GM19025 (cell line): Measurements from ENCODE around the gene SSUH2.

Source experiments
- ATAC-seq: cut with Tn5 transposase; IDR thresholded peaks from one replicate; pipeline ENCODE4 v1.9.1; 2021; ENCODE audit warnings: mild to moderate bottlenecking, low read depth, moderate library complexity; ENCODE audit not compliant: unreplicated experiment

Gene SSUH2

DNA sequence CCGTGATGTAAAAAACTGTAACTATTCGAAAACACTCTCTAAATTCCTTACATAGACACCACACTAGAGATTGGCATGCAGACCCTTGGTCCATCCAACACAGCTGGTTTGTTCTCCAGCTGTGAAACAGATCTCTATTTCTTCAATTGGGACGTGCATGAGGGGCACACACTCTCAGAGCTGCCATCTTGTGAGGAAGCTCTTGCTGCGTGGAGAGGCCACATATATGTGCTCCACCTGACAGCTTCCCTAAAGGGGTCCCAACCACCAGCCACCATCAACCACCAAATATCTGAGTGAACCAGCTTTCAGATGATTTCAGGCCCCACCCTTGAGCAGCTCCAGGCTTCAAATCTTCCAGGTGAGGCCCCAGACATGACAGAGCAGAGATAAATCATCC is 25.6 kb downstream of the SSUH2 start:
- no peak for ATAC-seq

DNA sequence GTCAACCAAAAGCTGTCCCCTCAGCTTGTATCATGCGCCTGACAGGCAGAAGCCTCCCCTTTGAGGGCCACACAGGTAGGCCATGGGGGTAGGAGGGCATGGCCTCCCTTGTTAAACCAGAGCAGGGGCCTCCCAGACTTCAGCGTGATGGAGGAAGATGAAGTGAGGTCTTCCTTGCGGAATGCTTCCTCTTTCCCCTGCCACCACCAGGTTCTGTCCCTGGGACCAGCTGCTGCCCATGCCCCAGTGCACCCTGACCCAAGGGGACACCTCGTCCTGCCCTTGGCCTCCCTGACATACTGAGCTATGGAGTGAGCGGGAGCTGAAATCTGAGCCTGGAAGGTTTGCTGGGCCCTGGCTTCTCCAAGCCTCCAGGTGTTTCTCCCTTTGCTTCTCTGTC is 26.7 kb downstream of the SSUH2 start:
- ATAC-seq = no peak

DNA sequence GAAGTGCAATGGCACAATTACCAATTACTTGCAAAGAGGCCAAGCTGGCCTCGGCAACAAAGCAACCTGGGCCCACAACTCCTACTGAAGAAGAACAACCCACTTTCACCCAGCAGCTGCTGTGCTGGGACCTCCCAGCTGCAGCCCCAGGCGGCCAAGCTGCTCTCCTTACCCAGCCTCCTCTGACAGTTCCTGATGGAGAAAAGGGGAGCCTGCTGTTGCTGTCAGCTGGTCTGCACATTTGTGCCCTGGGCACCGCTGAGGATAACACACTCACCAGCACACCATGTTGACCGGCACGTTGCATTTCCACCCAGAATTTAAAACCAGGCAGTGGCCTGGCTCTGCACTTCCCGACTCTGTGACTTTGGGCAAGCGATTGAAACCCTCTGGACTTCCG is 33.6 kb downstream of the SSUH2 start:
- ATAC-seq = no peak

DNA sequence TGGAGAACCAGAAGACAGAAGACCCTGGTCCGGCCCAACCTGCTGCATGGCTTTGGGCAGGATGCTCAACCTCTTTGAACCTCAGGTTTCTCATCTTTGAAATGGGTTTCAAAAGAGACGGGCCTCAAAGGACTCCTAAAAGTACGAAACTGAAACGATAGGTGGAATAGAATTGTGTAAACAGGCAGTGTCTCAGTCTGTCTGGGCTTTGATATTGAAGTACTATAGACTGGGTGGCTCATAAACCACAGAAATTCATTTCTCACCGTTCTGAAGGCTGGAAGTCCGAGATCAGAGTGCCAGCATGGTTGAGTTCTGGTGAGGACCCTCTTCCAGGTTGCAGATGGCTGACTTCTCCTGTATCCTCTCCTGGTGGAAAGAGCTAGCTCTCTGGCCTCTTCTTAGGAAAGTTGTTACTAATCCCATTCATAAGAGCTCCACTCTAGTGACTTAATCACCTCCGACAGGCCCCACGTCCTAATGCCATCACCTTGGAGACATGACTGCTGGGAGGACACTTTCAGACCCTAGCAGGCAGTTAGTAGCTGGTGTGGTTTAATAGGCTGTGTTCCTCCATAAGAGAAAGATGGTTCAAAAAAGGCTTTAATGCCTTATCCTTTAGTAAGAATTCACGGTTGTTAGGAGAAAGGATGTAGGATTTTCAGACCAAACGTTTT is 35.7 kb downstream of the SSUH2 start:
- ATAC-seq = no peak

DNA sequence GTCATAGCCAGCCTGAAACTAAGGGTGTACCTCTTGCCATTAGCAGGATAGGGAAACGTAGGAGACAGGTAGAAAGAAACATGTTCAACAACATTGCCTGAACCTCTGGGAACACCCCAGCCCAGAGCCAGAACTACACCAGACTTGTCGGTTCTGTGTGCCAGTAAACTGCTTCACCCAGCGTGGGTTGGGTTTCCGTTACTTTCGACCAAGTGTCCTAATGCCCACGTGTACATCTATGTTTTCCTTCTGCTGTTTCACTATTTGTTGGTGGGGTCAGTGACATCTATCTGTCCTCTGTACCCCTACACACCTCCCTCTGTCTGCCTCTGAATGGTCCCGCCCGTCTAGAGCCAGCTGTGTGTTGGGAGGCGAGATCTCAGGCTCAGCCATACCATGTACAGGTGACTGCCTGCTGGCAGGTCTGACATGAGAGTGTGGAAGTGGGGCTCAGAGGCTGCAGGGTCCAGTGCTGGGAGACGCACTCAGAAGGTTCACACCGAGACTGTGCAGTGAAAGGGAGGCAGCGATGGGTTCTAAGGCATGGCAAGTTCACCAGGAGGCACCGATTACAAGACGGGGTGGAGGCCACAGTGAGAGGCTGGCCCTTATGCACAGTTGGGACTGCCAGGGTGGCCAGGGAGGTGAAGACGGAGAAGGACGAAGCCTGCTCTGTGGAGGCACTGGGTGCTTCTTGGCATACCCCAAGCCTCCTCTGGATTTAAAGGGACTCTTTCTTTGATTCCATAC is 36.4 kb downstream of the SSUH2 start:
- ATAC-seq = no peak

DNA sequence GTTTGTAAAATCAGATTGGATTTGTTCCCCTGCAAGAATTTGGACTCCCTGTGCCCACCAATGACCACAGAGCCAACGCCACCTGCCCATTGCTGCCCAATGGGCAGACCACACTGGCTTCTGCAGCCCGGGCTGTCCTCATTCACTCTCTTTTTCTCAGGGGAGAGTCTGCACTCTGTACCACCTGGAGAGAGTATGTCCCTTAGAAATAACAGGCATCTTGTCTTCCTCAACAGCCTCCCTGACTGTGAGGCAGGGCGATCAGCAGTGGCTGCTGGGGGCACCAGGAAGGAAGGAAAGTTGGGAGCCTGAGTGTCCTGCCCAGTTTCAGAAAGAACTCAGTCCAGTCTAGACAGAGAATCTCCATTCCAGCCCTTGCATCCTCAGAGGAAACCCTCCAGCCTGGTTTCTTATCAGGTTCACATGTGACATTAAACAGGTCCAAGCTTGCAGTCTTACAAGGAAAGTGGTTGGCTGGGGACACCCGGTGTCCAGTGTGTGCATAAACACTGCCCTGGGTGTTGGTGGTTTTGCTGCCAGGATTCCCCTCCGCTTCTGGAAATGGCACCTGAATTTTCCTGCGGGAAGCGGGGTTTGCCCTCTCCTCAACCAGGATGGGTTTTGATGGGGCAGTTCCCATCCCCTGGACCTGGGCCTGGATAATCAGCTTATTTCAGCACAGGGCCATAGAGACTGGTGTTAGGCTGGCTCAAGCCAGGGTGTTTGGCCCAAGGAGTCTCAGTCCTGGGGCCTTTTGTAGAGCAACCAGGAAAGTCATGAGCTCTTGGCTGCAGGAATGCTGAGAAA is 37.2 kb downstream of the SSUH2 start:
- ATAC-seq = no peak

DNA sequence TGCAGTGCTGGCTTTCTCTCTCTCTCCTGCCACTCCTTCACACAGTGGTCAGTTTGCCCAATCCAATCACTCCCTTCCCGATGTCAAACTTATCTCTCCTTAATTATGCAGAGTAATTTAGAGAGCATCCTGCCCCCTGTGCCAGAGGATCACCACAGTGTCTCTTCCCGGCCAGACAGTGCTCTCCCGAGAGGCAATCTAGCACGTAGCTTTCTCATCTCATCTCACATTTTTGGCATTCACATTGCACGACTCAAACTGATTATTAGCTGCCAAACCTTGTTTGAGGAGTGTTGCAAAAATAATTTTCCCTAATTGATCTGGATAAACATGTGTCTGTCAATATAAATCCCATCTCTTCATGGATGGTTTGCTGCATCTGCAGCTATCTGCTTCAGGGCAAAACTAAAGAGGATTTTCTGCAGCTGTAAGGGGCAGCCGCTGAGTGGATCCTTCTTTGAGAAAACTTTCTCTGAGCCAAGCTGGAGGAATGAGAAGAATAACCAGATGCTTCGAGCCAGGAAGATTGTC is 37.8 kb downstream of the SSUH2 start:
- no peak for ATAC-seq

DNA sequence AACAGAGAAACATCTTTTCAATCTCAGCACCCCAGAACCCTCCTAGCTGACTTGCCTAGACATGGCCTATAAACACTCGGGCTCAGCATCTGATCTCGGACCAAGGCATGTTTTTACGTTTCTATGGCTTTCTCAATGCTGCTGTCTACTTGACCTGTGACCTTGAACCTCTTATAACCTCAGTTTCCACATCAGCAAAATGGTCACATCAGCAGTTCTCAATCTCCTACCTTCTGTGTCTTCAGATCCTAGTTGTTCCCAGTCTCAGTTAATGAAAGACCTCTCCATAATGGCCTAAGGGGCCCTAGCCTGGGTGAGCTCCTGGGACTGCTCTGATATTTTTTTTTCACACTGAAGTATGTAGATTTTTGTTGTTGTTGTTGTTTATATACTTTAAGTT is 39.6 kb downstream of the SSUH2 start:
- no peak for ATAC-seq

DNA sequence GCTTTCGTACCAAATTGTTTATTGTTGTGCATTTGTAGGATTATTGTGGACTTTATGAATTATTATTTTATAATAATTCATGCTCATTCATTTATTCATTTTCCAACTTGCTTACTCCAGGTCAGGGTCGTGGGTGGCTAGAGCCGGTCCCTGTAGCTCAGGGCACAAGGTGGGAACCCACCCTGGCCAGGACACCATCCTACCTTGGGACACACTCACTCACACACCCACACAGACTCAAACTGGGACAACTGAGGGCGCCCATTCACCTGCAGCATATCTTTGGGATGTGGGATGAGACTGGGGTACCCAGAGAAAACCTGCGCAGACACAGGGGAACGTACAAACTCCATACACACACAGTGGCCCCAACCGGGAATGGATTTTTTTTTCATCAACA is 40.6 kb downstream of the SSUH2 start:
- no peak for ATAC-seq

DNA sequence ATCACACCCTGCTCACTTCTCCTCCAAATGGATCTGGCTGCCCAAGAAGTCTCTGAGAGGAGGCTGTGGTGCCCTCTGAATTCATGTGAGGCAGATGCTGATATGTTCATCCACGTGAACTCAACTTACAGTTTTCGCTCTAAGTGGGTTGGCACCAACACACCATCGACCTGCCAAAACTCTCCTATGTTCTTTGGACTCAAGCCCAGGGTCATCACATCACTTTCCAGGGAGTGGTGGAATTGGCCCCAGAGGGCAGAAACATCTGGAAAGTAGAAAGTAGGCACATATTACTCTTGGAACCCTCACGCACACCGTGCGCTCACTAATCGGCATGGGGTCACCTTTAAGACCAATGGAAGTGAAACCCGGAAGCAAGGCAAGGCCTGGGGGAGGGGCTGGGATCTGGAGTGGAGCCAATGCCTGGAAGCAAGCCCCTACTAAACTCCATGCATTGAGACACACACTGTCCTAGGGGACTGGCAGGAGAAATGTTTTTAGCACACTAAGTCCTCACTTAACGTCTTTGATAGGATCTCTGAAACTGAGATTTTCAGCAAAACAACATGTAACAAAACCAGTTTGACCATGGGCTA is 41.4 kb downstream of the SSUH2 start:
- ATAC-seq = no peak

DNA sequence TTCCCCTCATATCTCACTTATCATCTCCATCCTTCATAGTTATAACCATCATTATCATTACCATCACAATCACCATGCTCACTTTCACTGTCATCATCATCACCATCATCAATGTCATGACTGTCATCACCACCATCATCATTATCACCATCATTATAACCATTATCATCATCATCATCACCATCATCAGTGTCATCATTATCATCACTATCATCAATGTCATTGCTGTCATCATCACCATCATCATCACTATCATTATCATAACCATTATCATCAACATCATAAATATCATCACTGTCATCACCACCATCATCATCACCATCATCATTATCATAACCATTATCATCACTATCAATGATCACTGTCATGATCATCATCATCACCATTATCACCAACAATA is 44.1 kb downstream of the SSUH2 start:
- no peak for ATAC-seq

DNA sequence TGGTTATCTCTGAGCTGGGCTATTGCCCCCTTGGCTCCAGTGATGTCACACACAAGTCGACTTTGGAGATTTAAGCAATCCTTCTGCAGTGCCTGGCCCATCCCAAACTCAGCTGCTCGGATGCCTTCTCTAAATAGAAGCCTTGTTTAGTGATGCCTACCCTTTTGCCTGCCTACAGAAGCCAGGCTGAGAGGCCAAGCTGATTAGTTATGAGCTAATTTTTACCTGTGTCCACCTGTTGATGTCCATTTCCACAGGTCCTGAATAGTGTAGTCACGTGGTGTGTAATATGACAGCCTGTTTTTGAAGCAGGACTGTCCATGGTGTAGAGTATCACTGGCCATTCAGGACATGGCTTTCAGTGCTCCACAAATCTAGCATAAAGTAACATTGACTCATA is 45.5 kb downstream of the SSUH2 start:
- no peak for ATAC-seq

DNA sequence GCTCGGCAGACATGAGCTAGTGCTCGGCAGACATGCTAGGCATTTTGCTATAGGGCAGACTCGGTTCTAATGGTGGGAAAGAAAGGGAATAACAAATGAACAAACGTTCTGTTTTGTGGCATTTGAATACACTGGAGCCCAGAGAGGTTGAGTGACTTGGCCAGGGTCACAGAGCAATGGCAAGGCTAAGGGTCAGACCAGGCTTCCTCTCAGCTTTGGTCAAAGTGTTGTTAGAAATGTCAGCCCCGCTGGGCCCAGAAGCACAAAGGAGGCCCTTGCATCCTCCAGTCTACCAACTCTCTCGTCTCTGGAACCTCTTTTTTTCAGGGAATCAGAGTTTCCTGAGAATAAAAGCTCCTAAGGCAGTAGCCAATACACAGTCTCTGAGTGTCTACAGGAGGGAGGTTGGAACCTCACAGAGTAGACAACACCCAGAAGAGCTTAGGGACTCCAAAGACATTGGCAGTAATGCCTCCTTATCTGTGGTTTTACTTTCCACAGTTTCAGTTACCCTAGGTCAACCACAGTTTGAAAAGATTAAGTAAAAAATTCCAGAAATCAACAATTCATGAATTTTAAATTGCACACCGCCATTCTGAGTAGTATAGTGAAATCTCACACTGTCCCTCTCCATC is 47.3 kb downstream of the SSUH2 start:
- no peak for ATAC-seq

DNA sequence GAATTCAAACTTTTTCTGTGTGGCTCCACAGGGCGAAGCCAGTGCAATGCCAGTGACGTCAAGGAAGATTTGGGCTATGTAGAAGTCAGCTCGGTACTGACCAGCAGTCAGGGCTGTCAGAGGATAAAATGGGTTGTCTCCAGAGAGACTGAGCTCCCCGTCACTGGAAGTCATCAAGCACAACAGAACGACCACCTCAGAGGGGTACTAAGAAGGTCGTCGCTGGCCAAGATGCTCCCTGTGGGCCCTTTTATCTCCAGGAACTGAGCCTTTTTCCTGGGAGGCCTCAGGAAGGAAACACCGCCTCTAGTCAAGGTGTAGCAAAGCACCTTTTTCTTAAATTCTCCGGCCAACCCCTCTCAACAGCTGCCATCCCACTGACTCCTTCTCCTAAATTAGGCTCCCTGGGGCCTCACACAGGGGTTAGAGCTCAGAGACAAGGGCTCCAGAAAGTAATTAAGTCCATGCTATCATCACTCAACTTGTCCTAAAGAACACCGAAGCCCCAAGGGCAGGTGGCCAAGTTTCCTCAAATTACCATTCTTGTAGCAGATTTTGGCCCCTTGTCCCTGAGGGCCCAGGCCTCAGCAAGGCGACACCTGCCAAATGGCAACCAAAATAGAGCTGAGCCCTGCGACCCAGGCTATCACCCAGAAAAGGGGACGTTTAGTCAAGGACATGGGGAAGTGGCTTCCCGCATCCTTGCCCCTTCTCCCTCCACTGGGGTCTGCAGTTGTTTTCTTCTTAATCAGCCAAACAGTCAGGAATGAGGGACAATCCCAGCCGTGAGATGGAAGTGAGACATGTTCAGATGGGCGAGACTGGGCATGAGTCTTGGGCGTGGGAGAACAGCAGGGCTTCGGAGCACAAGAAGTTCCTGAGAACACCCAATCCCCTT is 48.0 kb downstream of the SSUH2 start:
- no peak for ATAC-seq

DNA sequence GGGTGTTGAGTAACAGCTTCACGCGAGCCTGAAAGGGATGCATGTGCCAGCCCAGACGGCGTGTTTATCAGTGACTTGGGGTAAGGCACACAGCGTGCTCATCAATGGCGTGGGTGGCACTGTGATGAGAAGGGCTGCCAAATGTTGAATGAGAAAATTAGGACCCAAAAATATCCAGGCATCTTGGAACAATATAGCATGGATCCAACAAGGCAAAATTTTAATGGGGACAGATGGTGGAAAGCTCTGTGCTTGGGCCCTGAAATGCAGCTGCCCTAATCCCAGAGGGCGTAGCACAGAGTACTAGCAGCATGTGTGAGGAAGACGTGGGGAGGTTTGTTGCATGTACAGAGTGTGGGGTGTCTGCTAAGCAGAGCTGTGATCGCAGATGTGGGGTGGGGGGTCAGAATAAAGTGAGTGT is 48.9 kb downstream of the SSUH2 start:
- no peak for ATAC-seq

DNA sequence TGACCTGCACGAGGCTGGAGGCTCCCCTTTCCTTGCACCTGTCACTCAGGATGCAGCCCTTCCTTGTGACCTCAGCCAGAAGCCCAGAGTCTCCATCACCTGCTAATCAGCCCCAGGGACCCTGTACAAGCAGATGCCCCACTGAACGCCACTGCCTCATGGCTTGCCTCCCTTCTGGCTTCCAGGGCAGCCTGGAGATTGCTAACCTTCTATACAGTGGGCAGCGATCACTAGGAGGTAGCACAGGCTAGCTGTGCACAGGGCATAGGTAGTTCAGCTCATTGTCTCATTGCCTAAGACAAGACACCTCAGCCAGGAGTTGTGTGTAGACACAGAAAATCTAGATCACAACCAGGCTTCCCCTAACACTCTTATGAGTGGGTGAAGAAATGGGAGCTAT is 49.3 kb downstream of the SSUH2 start:
- ATAC-seq = no peak

DNA sequence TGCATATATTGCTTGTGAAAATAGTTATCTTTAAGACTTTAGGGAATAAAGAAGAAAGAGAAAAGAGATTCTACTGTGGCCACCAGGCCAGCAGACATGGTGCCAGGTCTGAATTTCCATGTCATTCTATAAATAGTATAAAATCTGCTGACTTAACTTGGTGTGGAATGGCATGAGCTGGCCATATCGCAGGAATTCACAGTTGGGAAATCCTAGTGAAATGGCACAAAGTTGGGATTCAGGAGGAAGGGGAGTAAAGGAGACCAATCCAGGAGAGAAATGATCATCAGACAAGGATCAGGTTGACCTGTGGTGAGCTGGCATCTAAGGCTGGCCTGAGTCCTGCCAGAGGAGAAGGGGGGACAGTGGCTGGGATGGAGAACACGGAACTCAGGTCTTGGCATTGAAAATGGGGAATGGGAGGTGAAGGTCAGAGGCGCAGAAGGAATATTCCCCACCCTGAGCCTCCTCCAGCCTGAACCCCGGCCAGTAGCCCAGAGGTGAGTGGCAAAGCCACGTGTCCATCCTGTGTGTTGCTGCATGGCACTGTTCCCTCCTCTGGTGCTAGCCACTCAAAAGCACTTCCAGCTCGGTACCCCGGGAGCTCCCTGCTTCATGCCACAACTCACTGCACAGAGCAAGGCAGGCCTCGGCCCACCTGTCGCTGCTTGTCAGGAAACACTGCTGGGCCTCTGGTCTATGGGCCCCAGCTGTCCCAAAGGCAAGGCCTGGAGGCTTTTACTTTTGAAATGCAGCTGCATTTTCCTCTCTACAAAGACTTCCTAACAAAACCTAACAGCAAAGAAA is 51.4 kb downstream of the SSUH2 start:
- no peak for ATAC-seq

DNA sequence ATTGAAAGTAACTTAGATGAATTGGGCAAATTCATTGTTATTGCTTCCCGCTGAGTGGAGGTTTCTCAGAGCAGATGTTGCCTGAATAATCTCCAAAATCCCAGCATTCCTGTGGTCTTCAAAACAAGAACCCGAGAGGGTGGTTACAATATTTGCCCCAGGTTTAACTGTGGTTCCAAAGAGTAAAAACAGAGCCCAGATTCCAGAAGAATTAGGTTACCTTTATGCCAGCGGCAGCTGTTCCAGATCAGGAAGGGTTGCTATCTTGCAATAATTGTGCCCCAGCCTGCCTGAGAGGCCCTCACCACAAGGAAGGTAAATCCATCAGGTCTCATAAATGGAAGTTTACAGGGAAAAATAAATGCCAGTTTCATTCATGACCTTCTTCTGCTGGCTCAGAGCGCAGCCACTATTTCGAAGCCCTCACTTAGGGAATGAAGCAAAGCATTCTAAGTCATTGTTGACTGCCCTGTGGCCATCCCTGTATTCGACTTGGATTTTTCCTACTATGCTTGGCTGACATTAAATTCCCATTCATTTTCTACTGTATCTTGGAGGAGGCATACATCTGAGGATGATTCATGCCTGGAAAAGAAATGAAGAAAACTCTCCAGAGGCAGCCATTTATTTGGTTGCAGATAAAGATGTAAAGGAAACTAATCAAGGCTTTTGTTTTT is 54.6 kb downstream of the SSUH2 start:
- ATAC-seq = no peak
